ENCODE measurements around the gene ANXA3.

The ANXA3 gene

DNA sequence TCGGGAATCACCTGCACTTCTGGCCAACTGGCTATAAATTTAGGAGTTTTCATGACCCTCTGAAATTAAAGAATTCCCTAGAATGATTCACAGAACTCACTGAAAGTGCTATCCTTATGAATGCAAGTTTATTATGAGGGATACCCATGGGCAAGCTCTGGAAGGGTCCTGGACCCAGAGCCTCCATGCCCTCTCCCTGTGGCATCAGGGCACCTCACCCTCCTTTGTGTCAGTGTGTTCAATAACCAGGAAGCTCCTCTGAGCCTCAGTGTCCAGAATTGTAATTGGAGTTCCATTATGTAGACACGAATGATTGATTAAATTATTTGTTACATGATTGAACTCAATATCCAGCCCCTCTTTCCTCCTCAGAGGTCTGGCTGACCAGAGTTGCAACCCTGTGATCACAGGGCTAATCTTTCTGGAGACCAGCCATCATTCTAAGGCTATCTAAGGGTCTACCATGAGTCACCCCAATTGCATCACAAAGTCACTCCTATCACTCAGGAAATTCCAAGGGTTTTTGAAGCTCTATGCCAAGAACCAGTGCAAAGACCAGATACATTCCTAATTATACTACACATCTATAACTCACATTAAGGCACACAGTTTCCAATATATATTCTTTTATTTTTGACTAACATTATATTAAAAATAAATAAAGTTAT is 8.9 kb downstream of the ANXA3 start:
- Histone ChIP-seq H2AFZ (ENCODE audit: low read length) (no peak overlapping the region), H3K36me3 (replicated peaks; ENCODE audit: insufficient read depth, low read length) (no peaks in the 10 kb centered on the region), H3K27ac (ENCODE audit: low read length) (no peak overlapping the region), H3K4me1 (ENCODE audit: low read length) (no peaks in the 10 kb centered on the region), H3K27me3 (replicated peaks; ENCODE audit: insufficient read depth, low read length) (no peaks in the 10 kb centered on the region), H3K4me3 (ENCODE audit: low read length) (no peak overlapping the region), H3K9me2 (replicated peaks; ENCODE audit: insufficient read depth, low read length) (no peaks in the 10 kb centered on the region), H4K20me1 (ENCODE audit: insufficient read depth, low read length) (no peaks in the 10 kb centered on the region), H3K4me2 (ENCODE audit: low read depth, low read length) (no peak overlapping the region), H3K9me3 (replicated peaks; ENCODE audit: insufficient read depth, low read length) (no peaks in the 10 kb centered on the region), H3K9ac (ENCODE audit: low read length) (no peak overlapping the region), H3F3A (ENCODE audit: insufficient read depth, low read length) (no peaks in the 10 kb centered on the region), H3K79me2 (ENCODE audit: low read length) (no peaks in the 10 kb centered on the region)
- DNase-seq = no peak
- TF ChIP-seq EZH2phosphoT487 (IDR thresholded peaks at IDR 0.05; ENCODE audit: low read length) = no peak
- TF ChIP-seq, protein P1, sequence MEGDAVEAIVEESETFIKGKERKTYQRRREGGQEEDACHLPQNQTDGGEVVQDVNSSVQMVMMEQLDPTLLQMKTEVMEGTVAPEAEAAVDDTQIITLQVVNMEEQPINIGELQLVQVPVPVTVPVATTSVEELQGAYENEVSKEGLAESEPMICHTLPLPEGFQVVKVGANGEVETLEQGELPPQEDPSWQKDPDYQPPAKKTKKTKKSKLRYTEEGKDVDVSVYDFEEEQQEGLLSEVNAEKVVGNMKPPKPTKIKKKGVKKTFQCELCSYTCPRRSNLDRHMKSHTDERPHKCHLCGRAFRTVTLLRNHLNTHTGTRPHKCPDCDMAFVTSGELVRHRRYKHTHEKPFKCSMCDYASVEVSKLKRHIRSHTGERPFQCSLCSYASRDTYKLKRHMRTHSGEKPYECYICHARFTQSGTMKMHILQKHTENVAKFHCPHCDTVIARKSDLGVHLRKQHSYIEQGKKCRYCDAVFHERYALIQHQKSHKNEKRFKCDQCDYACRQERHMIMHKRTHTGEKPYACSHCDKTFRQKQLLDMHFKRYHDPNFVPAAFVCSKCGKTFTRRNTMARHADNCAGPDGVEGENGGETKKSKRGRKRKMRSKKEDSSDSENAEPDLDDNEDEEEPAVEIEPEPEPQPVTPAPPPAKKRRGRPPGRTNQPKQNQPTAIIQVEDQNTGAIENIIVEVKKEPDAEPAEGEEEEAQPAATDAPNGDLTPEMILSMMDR (IDR thresholded peaks at IDR 0.05; ENCODE audit: low read length) = no peak
- TF ChIP-seq EZH2 (optimal IDR thresholded peaks at IDR 0.05; ENCODE audit: low read depth, low read length) = no peak

DNA sequence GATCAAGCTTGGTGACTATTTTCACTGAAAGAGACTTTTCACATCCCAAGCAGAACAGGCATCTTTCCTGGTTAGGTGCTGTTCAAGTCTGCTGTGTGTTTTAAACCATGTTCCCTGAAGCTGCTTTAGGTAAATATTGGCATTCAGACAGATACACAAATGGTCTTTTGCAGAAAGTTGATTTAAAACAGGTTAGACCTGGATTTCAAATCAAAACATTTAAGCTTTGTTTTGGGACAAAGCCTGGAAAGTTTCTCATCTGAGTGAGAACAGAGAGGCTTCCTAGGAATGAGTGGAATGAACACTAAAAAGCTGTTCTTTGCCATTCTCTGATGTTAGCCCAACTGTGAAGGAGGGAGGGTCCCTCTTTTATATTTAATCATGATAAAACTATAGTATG is 10.1 kb downstream of the ANXA3 start:
- H3K27me3 ChIP-seq (replicated peaks; ENCODE audit: insufficient read depth, low read length) = no peaks in the 10 kb centered on the region
- peaks cover under 1% of the 10 kb centered on the region for H3K4me1 ChIP-seq (ENCODE audit: low read length)
- TF ChIP-seq, protein P1 (IDR thresholded peaks at IDR 0.05; ENCODE audit: low read length) = no peak
- no peak for TF ChIP-seq EZH2phosphoT487 (IDR thresholded peaks at IDR 0.05; ENCODE audit: low read length)
- TF ChIP-seq EZH2 (optimal IDR thresholded peaks at IDR 0.05; ENCODE audit: low read depth, low read length) = no peak
- H4K20me1 ChIP-seq (ENCODE audit: insufficient read depth, low read length) = no peaks in the 10 kb centered on the region
- H3K79me2 ChIP-seq (ENCODE audit: low read length) = no peaks in the 10 kb centered on the region
- H3K4me3 ChIP-seq (ENCODE audit: low read length) = no peak overlapping the region
- no peak overlapping the region for H3K9ac ChIP-seq (ENCODE audit: low read length)
- H2AFZ ChIP-seq (ENCODE audit: low read length) = no peak overlapping the region
- DNase-seq = no peak
- H3K4me2 ChIP-seq (ENCODE audit: low read depth, low read length) = no peak overlapping the region
- no peaks in the 10 kb centered on the region for H3K36me3 ChIP-seq (replicated peaks; ENCODE audit: insufficient read depth, low read length)
- H3K9me3 ChIP-seq (replicated peaks; ENCODE audit: insufficient read depth, low read length) = no peaks in the 10 kb centered on the region
- H3F3A ChIP-seq (ENCODE audit: insufficient read depth, low read length) = 0 out of 2 replicates have a peak, but pooled peaks cover under 1% of the 10 kb centered on the region
- no peak overlapping the region for H3K27ac ChIP-seq (ENCODE audit: low read length)
- no peaks in the 10 kb centered on the region for H3K9me2 ChIP-seq (replicated peaks; ENCODE audit: insufficient read depth, low read length)

DNA sequence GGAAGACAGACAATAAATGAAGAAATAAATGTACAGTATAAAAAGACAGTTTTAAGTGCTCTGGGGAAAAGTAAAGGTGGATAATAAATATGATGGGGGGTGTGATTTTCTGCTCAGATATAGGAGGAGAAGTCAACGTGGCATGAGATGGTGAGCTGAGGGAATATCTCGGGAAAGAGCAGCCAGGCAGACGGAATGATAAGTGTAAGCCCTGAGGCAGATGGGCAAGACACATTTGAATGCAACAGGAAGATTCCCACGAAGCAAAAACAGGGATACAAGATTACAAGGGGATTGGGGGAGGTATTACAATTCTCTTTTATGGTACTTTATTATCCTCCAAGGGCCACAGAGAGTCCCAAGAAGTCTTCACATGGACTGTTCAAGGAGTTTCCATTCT is 11.1 kb downstream of the ANXA3 start:
- no peak overlapping the region for H3K9ac ChIP-seq (ENCODE audit: low read length)
- no peaks in the 10 kb centered on the region for H3K9me3 ChIP-seq (replicated peaks; ENCODE audit: insufficient read depth, low read length)
- H3K9me2 ChIP-seq (replicated peaks; ENCODE audit: insufficient read depth, low read length) = no peaks in the 10 kb centered on the region

More for the DNA sequence above, 11.1 kb downstream of the ANXA3 start:
- DNase-seq = no peak
- Histone ChIP-seq H3K27ac (ENCODE audit: low read length) (no peak overlapping the region), H4K20me1 (ENCODE audit: insufficient read depth, low read length) (no peaks in the 10 kb centered on the region), H3K4me3 (ENCODE audit: low read length) (no peak overlapping the region), H3K79me2 (ENCODE audit: low read length) (no peaks in the 10 kb centered on the region), H3K36me3 (replicated peaks; ENCODE audit: insufficient read depth, low read length) (no peaks in the 10 kb centered on the region), H3K4me1 (ENCODE audit: low read length) (peaks cover 10% of the 10 kb centered on the region), H3K4me2 (ENCODE audit: low read depth, low read length) (no peak overlapping the region), H3F3A (ENCODE audit: insufficient read depth, low read length) (0 out of 2 replicates have a peak, but pooled peaks cover 7% of the 10 kb centered on the region), H3K27me3 (replicated peaks; ENCODE audit: insufficient read depth, low read length) (no peaks in the 10 kb centered on the region), H2AFZ (ENCODE audit: low read length) (no peak overlapping the region)
- TF ChIP-seq, protein P1 (IDR thresholded peaks at IDR 0.05; ENCODE audit: low read length) = no peak
- TF ChIP-seq EZH2 (optimal IDR thresholded peaks at IDR 0.05; ENCODE audit: low read depth, low read length) (no peak), EZH2phosphoT487 (IDR thresholded peaks at IDR 0.05; ENCODE audit: low read length) (no peak)
